ENCODE results near the gene NOL4.

Gene NOL4

GRCh38 chr18:34203866-34204265, 20.8 kb downstream of the NOL4 start:
- FAIRE-seq (no peak), DNase-seq (ENCODE audit: extremely low spot score, insufficient read length, low read depth) (no peak)

- DNase-seq (ENCODE audit: extremely low spot score, insufficient read length, low read depth) = no peak
- no peak for FAIRE-seq
Measured at GRCh38 chr18:34196256-34196655, 28.5 kb downstream of the NOL4 start.

GRCh38 chr18:34194239-34194638, 30.5 kb downstream of the NOL4 start:
- no peak for FAIRE-seq

GRCh38 chr18:34189656-34190435, 34.9 kb downstream of the NOL4 start:
- FAIRE-seq = no peak

More at GRCh38 chr18:34194239-34194638, 30.5 kb downstream of the NOL4 start:
- no peak for DNase-seq (ENCODE audit: extremely low spot score, insufficient read length, low read depth)

More at GRCh38 chr18:34189656-34190435, 34.9 kb downstream of the NOL4 start:
- DNase-seq (ENCODE audit: extremely low spot score, insufficient read length, low read depth) = no peak

Data from GM18507 (cell line).